Esophagus muscularis mucosa (tissue), 4 donors: ENCODE data around the gene TMEM92.
"Not testable (repeated sequence)": the region's sequence is repeated elsewhere in the genome, so short reads cannot be mapped to it uniquely, and the experiment has no call there.

ENCODE experiments used
- CTCF ChIP-seq, 3 experiments: fragments of 200-600 bp in 2 of 3; fragments of 450-650 bp in 1 of 3; sonication (generic) in 2 of 3; IDR thresholded peaks; one replicate each; pipeline ENCODE4 v1.5.1; 2017 to 2019; ENCODE audit warnings: antibody characterized with exemption in 3 of 3, mild to moderate bottlenecking in 2 of 3, moderate library complexity in 1 of 3
- EP300 ChIP-seq: sonication (generic); formaldehyde crosslinking; IDR thresholded peaks from one replicate; pipeline ENCODE4 v1.6.1; 2017; ENCODE audit warnings: antibody characterized with exemption
- POLR2A ChIP-seq: fragments of 450-650 bp; IDR thresholded peaks from one replicate; pipeline ENCODE4 v1.6.1; 2017; ENCODE audit warnings: antibody characterized with exemption, moderate library complexity, mild to moderate bottlenecking, low read depth
- POLR2AphosphoS5 ChIP-seq, 2 donors: sonication (generic); formaldehyde crosslinking; IDR thresholded peaks; one replicate each; pipeline ENCODE4 v1.6.1; 2017; ENCODE audit warnings: antibody characterized with exemption in 2 of 2

GRCh38 chr17:50316660-50317059 is 42.4 kb downstream of the TMEM92 start:
- TF ChIP-seq CTCF (IDR thresholded peaks at IDR 0.05); POLR2A; POLR2AphosphoS5 (IDR thresholded peaks at IDR 0.05); EP300: not testable (repeated sequence)
